ENCODE measurements around the gene ACSF3.

ACSF3 gene

DNA sequence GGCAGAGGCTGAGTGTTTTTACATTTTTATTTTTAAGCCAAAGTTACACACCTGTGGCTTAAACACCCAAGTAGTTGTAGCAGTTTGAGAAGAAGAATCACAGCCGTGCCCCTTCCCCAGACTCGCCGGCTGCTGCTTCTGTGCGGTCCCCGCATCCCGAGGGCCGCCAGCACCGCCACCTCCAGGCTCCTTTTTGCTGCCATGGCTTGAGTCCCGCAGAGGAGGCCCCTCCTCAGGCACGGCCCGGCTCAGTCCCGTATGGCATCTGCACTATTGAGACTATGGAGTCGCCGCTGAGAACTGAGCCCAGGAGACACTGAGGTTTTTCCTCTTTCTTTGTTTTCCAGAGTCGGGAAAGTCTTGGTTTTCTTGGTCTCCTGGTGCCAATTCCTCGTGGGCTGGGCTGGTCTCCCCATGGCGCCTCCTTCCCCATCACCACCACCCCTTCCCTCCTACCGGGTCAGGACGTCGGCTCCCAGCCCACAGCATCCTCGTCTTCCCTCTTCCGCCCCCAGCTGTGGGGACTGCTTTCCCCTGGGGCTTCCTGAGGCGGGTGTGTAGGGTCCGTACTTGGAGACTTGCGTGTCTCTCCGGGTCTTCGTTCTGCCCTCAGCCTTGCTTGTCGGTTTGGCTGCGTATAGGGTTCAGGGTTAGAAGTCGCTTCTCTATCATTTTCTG lies 45.3 kb downstream of the ACSF3 start:
- Mint-ChIP-seq H3K27ac (no peak overlapping the region), H3K4me3 (no peak overlapping the region), H3K27me3 (no peaks in the 10 kb centered on the region), H3K4me1 (no peaks in the 10 kb centered on the region), H3K9me3 (no peaks in the 10 kb centered on the region), H3K36me3 (ENCODE audit: low read depth) (peaks cover 9% of the 10 kb centered on the region)
- ATAC-seq (no peak), DNase-seq (no peak)

GRCh38 chr16:89139907-89140361 lies 46.3 kb downstream of the ACSF3 start:
- H3K27me3 Mint-ChIP-seq = no peaks in the 10 kb centered on the region
- H3K4me3 Mint-ChIP-seq = no peak overlapping the region
- peaks cover under 1% of the 10 kb centered on the region for H3K36me3 Mint-ChIP-seq (ENCODE audit: low read depth)
- DNase-seq (no peak), ATAC-seq (no peak)
- no peaks in the 10 kb centered on the region for H3K4me1 Mint-ChIP-seq
- no peaks in the 10 kb centered on the region for H3K9me3 Mint-ChIP-seq
- H3K27ac Mint-ChIP-seq = no peak overlapping the region

GRCh38 chr16:89140401-89140800 lies 46.7 kb downstream of the ACSF3 start:
- Mint-ChIP-seq H3K27ac (no peak overlapping the region), H3K9me3 (no peaks in the 10 kb centered on the region), H3K27me3 (no peaks in the 10 kb centered on the region)

GRCh38 chr16:89140981-89141883 lies 47.6 kb downstream of the ACSF3 start:
- H3K27me3 Mint-ChIP-seq = no peaks in the 10 kb centered on the region
- no peak for DNase-seq
- no peaks in the 10 kb centered on the region for H3K36me3 Mint-ChIP-seq (ENCODE audit: low read depth)

More at GRCh38 chr16:89140401-89140800, 46.7 kb downstream of the ACSF3 start:
- Mint-ChIP-seq H3K4me3 (no peak overlapping the region), H3K36me3 (ENCODE audit: low read depth) (no peaks in the 10 kb centered on the region), H3K4me1 (no peaks in the 10 kb centered on the region)
- ATAC-seq (no peak), DNase-seq (no peak)

GRCh38 chr16:89141884-89142267 lies 48.2 kb downstream of the ACSF3 start:
- Mint-ChIP-seq H3K27ac (no peak overlapping the region), H3K27me3 (no peaks in the 10 kb centered on the region), H3K4me1 (no peaks in the 10 kb centered on the region), H3K4me3 (no peak overlapping the region), H3K9me3 (no peaks in the 10 kb centered on the region), H3K36me3 (ENCODE audit: low read depth) (peaks cover 4% of the 10 kb centered on the region)
- DNase-seq (no peak), ATAC-seq (no peak)

More at GRCh38 chr16:89140981-89141883, 47.6 kb downstream of the ACSF3 start:
- no peak overlapping the region for H3K27ac Mint-ChIP-seq
- H3K9me3 Mint-ChIP-seq = no peaks in the 10 kb centered on the region
- H3K4me1 Mint-ChIP-seq = no peaks in the 10 kb centered on the region
- no peak for ATAC-seq
- H3K4me3 Mint-ChIP-seq = no peak overlapping the region

DNA sequence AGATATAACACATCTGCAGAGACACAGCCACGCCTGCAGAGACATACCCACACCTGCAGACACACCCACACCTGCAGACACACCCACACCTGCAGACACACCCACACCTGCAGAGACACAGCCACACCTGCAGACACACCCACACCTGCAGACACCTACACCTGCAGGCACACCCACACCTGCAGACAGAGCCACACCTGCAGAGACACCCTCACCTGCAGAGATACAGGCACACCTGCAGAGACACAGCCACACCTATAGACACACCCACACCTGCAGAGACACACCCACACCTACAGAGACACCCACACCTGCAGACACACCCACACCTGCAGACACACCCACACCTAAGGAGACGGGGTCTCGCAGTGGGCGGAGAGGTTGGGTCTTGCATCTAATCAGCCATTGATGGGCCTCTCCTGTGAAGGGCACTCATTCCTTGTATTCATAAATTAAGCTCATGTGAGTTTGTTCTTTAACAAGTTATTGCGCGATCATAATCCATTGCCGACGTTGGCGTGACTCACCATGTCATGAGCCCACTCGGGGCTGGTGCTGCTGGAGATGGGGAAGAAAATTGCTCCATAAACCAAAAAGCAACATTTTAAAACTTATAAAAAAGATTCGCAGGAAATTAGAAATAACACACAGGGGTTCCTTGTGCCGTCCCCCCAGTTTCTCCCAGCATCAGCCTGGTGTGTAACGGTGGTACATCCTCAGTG lies 49.0 kb downstream of the ACSF3 start:
- Mint-ChIP-seq H3K9me3 (no peaks in the 10 kb centered on the region), H3K27ac (no peak overlapping the region), H3K4me1 (no peaks in the 10 kb centered on the region), H3K27me3 (no peaks in the 10 kb centered on the region), H3K36me3 (ENCODE audit: low read depth) (peaks cover 4% of the 10 kb centered on the region), H3K4me3 (no peak overlapping the region)
- no peak for ATAC-seq
- no peak for DNase-seq

DNA sequence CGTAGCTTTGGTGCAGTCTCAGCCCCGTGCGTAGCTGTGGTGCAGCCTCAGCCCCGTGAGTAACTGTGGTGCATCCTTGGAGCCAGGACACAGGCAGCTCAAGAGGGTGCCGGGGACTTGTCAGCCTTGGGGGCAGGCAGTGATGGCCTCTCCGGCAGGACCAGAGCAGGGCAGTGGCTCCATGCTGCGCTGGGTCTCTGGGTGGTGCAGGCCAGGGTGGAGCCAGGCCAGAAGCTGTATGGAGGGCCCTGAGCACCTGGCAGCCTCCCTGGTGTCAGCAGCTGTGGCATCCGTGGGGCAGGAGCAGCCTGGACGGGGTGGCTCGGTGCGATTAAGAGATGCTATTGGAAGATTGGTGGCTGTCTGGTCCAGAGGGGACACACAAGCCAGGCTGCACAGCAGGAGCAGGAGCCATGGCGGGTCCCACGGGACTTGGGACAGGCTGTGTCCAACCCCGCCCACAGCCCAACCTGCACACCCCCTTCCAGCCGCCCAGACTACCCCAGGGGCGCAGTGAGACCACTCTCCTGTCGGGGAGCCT lies 49.6 kb downstream of the ACSF3 start:
- H3K27ac Mint-ChIP-seq = no peak overlapping the region

DNA sequence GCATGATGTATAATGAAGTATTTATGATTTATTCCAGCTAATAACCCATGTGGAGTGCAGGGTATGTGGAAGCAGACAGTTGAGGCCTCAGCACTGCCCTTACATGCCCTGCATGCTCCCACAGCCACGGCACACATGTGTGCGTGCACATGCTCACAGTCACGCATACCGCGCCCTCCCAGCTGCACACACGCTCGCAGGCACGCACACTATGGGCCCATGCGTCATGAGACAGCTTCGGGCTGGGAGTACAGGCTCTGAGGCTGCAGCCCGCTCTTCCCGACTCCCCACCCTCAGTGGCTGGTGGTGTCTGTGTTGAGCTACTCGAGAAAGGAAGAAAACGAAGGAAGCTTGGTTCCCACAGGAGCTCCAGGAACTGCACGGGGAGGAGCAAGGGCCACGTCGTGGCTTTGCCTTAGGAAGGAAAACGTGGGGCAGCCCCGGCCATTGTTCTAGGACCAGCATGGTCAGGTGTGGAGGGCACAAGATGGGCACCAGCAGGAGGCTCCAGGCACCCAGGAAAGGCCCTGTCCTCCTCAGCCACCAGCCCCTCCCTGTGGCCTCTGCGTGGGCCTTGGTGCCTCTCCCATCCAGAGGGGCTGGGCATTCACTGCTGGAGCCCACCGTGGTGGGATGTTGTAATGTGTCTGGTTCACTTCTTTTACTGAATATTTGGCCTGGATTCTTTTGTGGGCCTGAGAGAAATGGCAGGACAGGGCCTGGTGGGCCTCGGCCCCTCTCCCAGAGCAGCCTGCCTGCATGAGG lies 50.4 kb downstream of the ACSF3 start:
- DNase-seq = no peak
- peaks cover 12% of the 10 kb centered on the region for H3K36me3 Mint-ChIP-seq (ENCODE audit: low read depth)
- H3K4me3 Mint-ChIP-seq = no peak overlapping the region
- no peaks in the 10 kb centered on the region for H3K27me3 Mint-ChIP-seq
- H3K4me1 Mint-ChIP-seq = no peaks in the 10 kb centered on the region
- no peak for ATAC-seq
- H3K27ac Mint-ChIP-seq = no peak overlapping the region
- no peaks in the 10 kb centered on the region for H3K9me3 Mint-ChIP-seq

More for the DNA sequence above, 49.6 kb downstream of the ACSF3 start:
- no peaks in the 10 kb centered on the region for H3K4me1 Mint-ChIP-seq
- no peak for DNase-seq
- no peaks in the 10 kb centered on the region for H3K27me3 Mint-ChIP-seq
- H3K9me3 Mint-ChIP-seq = no peaks in the 10 kb centered on the region
- no peak for ATAC-seq
- no peak overlapping the region for H3K4me3 Mint-ChIP-seq
- peaks cover 7% of the 10 kb centered on the region for H3K36me3 Mint-ChIP-seq (ENCODE audit: low read depth)

DNA sequence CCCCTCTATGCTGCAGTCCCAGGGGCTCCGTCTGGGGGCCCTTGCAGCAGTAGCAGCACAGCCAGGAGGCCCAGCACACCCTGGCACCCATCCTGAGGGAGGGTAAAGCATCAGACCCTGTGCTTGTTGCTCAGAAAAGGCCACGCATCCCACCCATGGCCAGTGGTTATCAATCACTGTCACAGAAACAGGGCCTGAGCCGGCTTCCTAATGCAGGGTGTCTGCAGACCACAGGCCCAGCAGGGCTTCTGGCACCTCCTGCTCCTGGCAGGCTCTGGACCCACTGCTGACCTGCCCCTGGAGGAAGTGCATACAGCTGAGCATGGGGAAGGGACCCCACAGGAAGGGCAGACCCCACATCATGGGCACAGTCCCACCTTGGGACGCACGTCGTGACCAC lies 51.0 kb downstream of the ACSF3 start:
- Mint-ChIP-seq H3K27ac (no peak overlapping the region), H3K27me3 (no peaks in the 10 kb centered on the region), H3K4me1 (no peaks in the 10 kb centered on the region), H3K4me3 (no peak overlapping the region), H3K9me3 (no peaks in the 10 kb centered on the region), H3K36me3 (ENCODE audit: low read depth) (peaks cover 18% of the 10 kb centered on the region)
- no peak for DNase-seq
- ATAC-seq = no peak

DNA sequence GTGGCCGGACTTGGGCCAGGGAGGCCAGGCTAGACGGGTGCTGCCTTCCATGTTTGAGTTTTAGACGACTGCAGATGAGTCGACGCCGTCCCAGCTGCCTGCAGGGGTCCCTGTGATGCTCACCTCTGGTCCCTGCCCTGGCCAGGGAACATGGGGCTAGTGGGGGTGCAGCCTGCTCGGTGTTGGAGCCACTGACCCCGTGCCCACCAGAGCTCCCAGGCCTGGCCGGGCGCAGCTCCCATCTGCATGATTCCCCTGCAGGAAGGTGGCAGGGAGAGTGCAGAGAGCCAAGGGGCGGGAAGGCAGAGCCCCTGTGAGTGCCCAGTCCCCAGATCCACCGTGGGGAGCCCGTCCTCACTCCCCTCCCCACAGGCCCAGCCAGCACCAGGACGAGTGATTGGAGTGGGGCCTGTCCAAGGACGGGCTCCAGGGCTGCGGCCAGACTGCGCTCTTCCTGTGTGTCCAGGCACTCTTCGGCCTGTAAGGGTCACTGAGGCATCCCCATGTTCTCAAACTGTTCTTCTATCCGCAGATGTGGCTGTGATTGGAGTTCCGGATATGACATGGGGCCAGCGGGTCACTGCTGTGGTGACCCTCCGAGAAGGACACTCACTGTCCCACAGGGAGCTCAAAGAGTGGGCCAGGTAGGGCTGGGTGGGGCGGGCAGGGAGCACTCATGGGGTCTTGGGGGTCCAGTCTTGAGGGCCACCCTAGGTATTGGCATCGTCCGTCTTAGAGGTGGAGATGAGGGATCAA lies 51.9 kb downstream of the ACSF3 start:
- ATAC-seq = no peak
- Mint-ChIP-seq H3K4me1 (no peaks in the 10 kb centered on the region), H3K27ac (no peak overlapping the region), H3K4me3 (no peak overlapping the region), H3K9me3 (no peaks in the 10 kb centered on the region), H3K36me3 (ENCODE audit: low read depth) (peaks cover 22% of the 10 kb centered on the region), H3K27me3 (no peaks in the 10 kb centered on the region)
- no peak for DNase-seq

- peaks cover 22% of the 10 kb centered on the region for H3K36me3 Mint-ChIP-seq (ENCODE audit: low read depth)
- H3K4me3 Mint-ChIP-seq = no peak overlapping the region
- no peaks in the 10 kb centered on the region for H3K27me3 Mint-ChIP-seq
- DNase-seq (no peak), ATAC-seq (no peak)
- H3K4me1 Mint-ChIP-seq = no peaks in the 10 kb centered on the region
- no peak overlapping the region for H3K27ac Mint-ChIP-seq
- no peaks in the 10 kb centered on the region for H3K9me3 Mint-ChIP-seq
These were observed 52.8 kb downstream of the ACSF3 start for GRCh38 chr16:89146211-89147005.

DNA sequence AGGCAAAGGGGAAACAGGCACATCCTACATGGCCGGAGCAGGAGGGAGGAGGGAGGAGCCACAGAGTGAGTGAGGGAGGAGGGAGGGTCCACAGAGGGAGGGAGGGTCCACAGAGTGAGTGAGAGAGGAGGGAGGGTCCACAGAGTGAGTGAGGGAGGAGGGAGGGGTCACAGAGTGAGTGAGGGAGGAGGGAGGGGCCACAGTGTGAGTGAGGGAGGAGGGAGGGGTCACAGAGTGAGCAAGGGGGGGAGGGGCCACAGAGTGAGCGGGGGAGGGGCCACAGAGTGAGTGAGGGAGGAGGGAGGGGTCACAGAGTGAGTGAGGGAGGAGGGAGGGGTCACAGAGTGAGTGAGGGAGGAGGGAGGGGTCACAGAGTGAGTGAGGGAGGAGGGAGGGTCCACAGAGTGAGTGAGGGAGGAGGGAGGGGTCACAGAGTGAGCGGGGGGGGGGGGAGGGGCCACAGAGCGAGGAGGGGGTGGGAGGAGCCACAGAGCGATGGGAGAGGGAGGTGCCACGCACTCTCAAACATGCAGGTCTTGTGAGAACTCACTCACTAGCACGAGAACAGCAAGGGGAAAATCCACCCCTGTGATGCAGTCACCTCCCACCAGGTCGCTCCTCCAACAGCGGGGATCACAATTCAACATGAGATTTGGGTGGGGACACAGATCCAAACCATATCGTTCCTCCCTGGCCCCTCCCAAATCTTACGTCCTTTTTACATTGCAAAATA lies 53.6 kb downstream of the ACSF3 start:
- Mint-ChIP-seq H3K9me3 (no peaks in the 10 kb centered on the region), H3K27ac (no peak overlapping the region), H3K4me1 (no peaks in the 10 kb centered on the region), H3K27me3 (no peaks in the 10 kb centered on the region), H3K4me3 (no peak overlapping the region), H3K36me3 (ENCODE audit: low read depth) (peaks cover 22% of the 10 kb centered on the region)
- no peak for DNase-seq
- ATAC-seq = no peak
